Nephron progenitor cell (in vitro differentiated cells): ENCODE results near the gene PDGFRB.

Experiments
- DNase-seq: peaks from one replicate; pipeline ENCODE4 v3.0.0; 2021
- H3K27ac Mint-ChIP-seq: 2 replicates; pipeline ENCODE4 v1.8.0; 2021; ENCODE audit warnings: mild to moderate bottlenecking, moderate library complexity, mixed read lengths
- H3K27me3 Mint-ChIP-seq: 2 replicates; pipeline ENCODE4 v1.8.0; 2021; ENCODE audit warnings: mild to moderate bottlenecking, low read depth, mixed read lengths; ENCODE audit not compliant: poor library complexity
- H3K36me3 Mint-ChIP-seq: 2 replicates; pipeline ENCODE4 v1.8.0; 2021; ENCODE audit warnings: low read depth, mixed read lengths
- H3K4me1 Mint-ChIP-seq: 2 replicates; pipeline ENCODE4 v1.8.0; 2021; ENCODE audit warnings: mixed read lengths
- H3K4me3 Mint-ChIP-seq: 2 replicates; pipeline ENCODE4 v1.8.0; 2021; ENCODE audit warnings: mild to moderate bottlenecking, moderate library complexity, mixed read lengths
- H3K9me3 Mint-ChIP-seq: 2 replicates; pipeline ENCODE4 v1.8.0; 2021; ENCODE audit warnings: mild to moderate bottlenecking, moderate library complexity, mixed read lengths
- TF ChIP-seq, protein P1 (sequence below): fragments of 200-600 bp; sonication (generic); IDR thresholded peaks from 2 replicates; pipeline ENCODE4 v1.5.0; 2021; ENCODE audit warnings: antibody characterized with exemption

Gene PDGFRB

DNA sequence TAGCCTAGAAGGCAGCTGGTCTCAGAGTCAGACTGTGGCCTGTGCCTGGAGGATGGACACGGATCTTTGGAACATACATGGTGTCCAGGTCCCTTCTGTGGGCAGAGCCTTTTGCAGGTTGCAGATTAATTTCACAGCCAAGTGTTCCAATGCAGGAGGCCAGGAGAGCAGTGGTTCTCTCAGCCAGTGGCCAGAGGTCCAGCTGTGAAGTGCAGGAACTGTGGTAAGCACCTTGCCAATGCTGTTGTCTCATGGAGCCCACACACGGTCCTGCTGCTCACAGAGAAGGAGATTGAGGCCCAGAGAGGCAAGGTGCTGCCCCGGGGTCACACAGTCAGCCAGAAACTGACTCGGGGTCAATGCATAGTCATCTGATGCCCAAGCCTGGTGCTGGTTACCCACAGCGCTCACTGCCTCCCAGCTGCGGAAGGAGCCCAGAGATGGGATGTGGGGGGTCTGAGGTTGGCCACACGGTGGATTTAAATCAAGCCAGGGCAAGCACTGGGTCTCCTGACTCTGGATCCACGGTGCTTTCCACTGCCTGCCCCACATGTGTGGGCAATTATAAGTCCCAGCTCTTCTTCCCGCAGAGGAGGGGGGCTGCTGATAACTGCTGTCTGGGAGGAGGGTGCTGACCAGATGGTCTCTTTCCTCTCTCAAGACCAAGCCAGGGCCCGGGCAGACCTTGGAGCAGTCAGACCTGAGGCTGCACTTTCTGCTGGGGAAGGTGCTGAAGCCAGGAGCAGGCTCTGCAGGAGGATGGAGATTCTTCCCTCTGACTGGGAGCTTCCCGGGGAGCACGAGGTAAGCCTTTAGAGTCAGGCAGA, 2.8 kb downstream of the PDGFRB start:
- H3K36me3 Mint-ChIP-seq, result peaks cover 3% of the 10 kb centered on the region
- H3K4me1 Mint-ChIP-seq, result peaks cover 82% of the 10 kb centered on the region
- H3K27me3 Mint-ChIP-seq, result no peaks in the 10 kb centered on the region
- H3K9me3 Mint-ChIP-seq, result no peaks in the 10 kb centered on the region
- TF ChIP-seq, protein P1, sequence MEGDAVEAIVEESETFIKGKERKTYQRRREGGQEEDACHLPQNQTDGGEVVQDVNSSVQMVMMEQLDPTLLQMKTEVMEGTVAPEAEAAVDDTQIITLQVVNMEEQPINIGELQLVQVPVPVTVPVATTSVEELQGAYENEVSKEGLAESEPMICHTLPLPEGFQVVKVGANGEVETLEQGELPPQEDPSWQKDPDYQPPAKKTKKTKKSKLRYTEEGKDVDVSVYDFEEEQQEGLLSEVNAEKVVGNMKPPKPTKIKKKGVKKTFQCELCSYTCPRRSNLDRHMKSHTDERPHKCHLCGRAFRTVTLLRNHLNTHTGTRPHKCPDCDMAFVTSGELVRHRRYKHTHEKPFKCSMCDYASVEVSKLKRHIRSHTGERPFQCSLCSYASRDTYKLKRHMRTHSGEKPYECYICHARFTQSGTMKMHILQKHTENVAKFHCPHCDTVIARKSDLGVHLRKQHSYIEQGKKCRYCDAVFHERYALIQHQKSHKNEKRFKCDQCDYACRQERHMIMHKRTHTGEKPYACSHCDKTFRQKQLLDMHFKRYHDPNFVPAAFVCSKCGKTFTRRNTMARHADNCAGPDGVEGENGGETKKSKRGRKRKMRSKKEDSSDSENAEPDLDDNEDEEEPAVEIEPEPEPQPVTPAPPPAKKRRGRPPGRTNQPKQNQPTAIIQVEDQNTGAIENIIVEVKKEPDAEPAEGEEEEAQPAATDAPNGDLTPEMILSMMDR, result no peak
- no peak for DNase-seq
- peak overlapping the region; percentile 86 for H3K4me3 Mint-ChIP-seq
- peak overlapping the region; percentile 99 for H3K27ac Mint-ChIP-seq

DNA sequence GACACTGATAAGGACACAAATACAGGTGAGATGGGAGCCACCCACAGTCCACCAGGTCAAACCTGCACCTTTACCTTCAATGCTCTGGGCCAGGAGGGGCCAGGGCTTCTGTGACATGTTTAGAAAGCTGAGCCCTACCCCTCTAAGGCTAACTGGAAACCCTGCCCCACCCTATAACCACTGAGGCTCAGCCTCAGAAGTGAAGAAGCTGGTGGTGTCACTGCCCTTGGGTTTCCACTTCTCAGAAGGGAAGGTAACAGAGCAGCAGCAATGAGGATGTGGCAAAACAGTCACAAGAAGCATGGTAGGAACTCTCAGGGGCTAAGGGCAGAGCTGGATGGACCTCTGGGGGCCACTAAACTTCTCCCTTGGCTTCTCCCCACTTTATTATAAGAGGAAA, 6.0 kb downstream of the PDGFRB start:
- Mint-ChIP-seq H3K27ac (peak overlapping the region; percentile 22), H3K4me1 (peaks cover 78% of the 10 kb centered on the region), H3K36me3 (peaks cover 8% of the 10 kb centered on the region), H3K4me3 (no peak overlapping the region), H3K27me3 (peaks cover 3% of the 10 kb centered on the region), H3K9me3 (no peaks in the 10 kb centered on the region)
- TF ChIP-seq, protein P1, result no peak
- no peak for DNase-seq

DNA sequence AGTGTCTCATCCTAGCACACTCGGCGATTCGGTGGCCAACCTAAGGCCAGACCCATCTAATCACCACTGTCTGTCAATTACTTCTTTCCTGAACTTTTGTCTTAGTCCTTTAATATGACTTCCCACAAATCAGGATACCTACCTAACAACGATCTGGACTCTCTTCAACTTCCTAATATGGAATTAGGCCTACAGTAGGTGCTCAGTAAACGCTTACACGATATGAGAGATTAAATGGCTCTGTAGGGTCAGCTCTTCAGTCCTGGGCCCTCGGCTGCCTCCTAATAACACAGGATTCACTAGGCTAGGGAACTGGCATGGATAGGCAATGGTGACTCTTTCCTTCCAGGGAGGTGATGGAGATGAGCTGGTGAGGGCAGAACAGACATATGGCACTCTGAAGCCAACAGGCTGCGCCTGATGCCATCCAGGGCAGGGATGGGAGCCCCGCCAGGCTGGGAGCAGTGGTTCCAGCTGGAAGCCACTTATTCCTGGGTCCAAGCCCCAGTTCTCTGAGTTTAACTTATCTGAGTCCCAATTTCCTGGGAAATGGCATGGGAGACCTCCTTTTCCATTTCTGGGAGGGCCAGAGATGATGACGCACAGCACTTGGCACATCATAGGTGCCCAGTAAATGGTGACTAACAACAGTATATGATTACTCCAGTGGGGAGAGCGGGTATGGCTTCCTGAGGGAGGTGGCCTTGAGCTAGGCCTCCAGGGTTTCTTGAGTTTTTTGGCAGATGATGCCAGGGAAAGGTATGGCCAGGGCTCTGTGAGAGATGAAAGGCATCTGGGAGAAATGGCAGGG, 7.3 kb downstream of the PDGFRB start:
- TF ChIP-seq, protein P1, result no peak
- Mint-ChIP-seq H3K4me1 (peaks cover 78% of the 10 kb centered on the region), H3K9me3 (no peaks in the 10 kb centered on the region), H3K27me3 (peaks cover 3% of the 10 kb centered on the region), H3K36me3 (peaks cover 8% of the 10 kb centered on the region), H3K4me3 (no peak overlapping the region), H3K27ac (peak overlapping the region; percentile 60)
- no peak for DNase-seq

DNA sequence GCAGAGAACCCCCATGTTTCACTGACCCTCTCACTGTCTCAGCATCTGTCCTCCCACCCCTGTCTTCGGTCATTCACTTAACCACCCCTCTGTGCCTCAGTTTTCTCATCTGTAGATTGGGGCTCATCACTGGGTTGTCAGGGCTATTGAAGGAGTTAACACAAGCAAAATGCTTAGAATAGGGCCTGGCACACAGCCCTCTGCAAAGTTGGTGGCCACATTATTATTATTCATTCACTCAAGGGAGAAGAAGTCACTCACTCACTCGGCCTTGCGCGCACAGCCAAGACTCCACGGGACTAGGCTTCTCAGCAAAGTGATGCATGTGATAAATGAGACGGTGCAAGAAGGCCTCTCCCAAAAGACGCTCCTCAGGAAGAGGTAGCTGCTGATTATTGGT, 8.0 kb downstream of the PDGFRB start:
- H3K27ac Mint-ChIP-seq, result peak overlapping the region; percentile 85

DNA sequence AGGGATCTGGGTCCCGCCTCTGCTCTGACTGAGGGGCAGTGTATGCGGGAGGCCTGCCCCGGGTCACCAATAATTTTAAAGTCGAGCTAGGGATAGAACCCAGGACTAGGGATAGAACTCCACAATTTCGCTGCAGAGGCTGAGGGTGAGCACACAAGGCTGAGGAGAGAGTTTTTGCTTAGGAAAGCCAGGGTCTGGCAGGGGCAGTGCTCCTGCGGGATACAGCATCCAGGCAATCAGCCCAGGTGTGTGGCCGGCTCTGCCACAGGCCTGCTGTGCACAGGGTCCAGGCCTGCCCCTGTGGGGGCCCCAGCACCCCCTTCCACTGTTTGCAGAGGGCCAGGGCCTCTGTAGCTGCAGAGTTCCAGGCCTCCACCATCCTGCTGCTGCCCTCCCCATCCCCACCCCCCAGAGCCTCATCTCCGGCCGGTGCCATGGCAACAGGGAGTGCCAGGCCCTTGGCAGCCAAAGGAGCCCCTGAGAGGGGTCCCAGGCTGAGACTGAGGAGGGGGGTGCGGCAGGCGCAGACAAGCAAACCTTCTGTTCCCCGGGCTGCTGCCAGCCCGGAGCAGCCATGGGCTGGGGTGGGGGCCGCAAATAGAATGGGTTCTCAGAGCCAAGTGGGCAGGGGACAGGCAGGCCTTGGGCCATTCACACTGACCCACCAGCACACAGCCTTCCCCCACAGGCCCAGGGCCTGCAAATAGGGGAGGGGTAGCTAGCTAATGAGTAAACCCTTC, 8.6 kb downstream of the PDGFRB start:
- H3K4me3 Mint-ChIP-seq, result no peak overlapping the region
- H3K27ac Mint-ChIP-seq, result no peak overlapping the region
- no peaks in the 10 kb centered on the region for H3K9me3 Mint-ChIP-seq
- H3K4me1 Mint-ChIP-seq, result peaks cover 78% of the 10 kb centered on the region
- TF ChIP-seq, protein P1, result no peak
- DNase-seq, result no peak
- H3K27me3 Mint-ChIP-seq, result peaks cover 3% of the 10 kb centered on the region
- peaks cover 5% of the 10 kb centered on the region for H3K36me3 Mint-ChIP-seq

More for the DNA sequence above, 8.0 kb downstream of the PDGFRB start:
- Mint-ChIP-seq H3K4me3 (no peak overlapping the region), H3K4me1 (peaks cover 78% of the 10 kb centered on the region), H3K36me3 (peaks cover 8% of the 10 kb centered on the region), H3K9me3 (no peaks in the 10 kb centered on the region), H3K27me3 (peaks cover 3% of the 10 kb centered on the region)
- TF ChIP-seq, protein P1, result no peak
- no peak for DNase-seq
